HEK293 (cell line): ENCODE measurements around the gene MPDU1.

Experiments
- CTCF ChIA-PET: fragments of 350-600 bp; formaldehyde crosslinking; extraction: SDS; loops from one replicate; lab custom pipeline; 2021; ENCODE audit warnings: antibody characterized with exemption; lab: Yijun Ruan, JAX
- POLR2A ChIA-PET: fragments of 300-600 bp; formaldehyde crosslinking; extraction: SDS; loops from one replicate; lab custom pipeline; 2020; ENCODE audit warnings: antibody characterized with exemption, inconsistent platforms; lab: Yijun Ruan, JAX
- H3K27ac ChIP-seq: fragments of 200-500 bp; sonication (Bioruptor generic); 2 replicates; pipeline ENCODE4 v1.5.1; 2014; ENCODE audit warnings: low read depth, low read length, control low read depth, inconsistent platforms; ENCODE audit errors: extremely low read depth
- H3K36me3 ChIP-seq, 2 experiments: fragments of 200-500 bp in 1 of 2; sonication (Bioruptor generic) in 1 of 2; 1 replicate in 1 of 2; 2 replicates in 1 of 2; pipeline ENCODE4 v1.5.1; 2014 to 2017; ENCODE audit warnings: inconsistent platforms in 2 of 2, low read length in 2 of 2; ENCODE audit not compliant: control insufficient read depth in 2 of 2, insufficient read depth in 1 of 2
- H3K4me1 ChIP-seq: fragments of 200-500 bp; sonication (Bioruptor generic); 2 replicates; pipeline ENCODE4 v1.5.1; 2014; ENCODE audit warnings: mild to moderate bottlenecking, low read length, inconsistent platforms; ENCODE audit not compliant: control insufficient read depth, insufficient read depth
- H3K4me3 ChIP-seq: 2 replicates; pipeline ENCODE4 v1.5.1; 2011; ENCODE audit warnings: low read depth, mild to moderate bottlenecking, control low read depth, low read length, moderate library complexity
- H3K9me3 ChIP-seq: fragments of 200-500 bp; sonication (Bioruptor generic); 2 replicates; pipeline ENCODE4 v1.5.1; 2014; ENCODE audit warnings: low read depth, low read length, inconsistent platforms; ENCODE audit not compliant: control insufficient read depth, insufficient read depth
- EGR2 ChIP-seq: fragments of 450-650 bp; formaldehyde crosslinking; IDR thresholded peaks from 2 replicates; pipeline ENCODE4 v1.5.1; 2016; ENCODE audit warnings: low read depth, missing biosample characterization, missing genetic modification characterization
- GLI2 ChIP-seq: fragments of 450-650 bp; formaldehyde crosslinking; IDR thresholded peaks from 2 replicates; pipeline ENCODE4; 2017; ENCODE audit warnings: missing biosample characterization, missing genetic modification characterization, low read depth, borderline replicate concordance
- IKZF3 ChIP-seq: fragments of 450-650 bp; IDR thresholded peaks from 2 replicates; pipeline ENCODE4 v1.5.0; 2018; ENCODE audit warnings: missing biosample characterization, mild to moderate bottlenecking, missing genetic modification characterization, moderate library complexity
- KLF10 ChIP-seq: fragments of 450-650 bp; IDR thresholded peaks from 2 replicates; pipeline ENCODE4 v1.5.1; 2018; ENCODE audit warnings: missing biosample characterization, mild to moderate bottlenecking, missing genetic modification characterization
- KLF8 ChIP-seq: fragments of 450-650 bp; formaldehyde crosslinking; IDR thresholded peaks from 2 replicates; pipeline ENCODE4 v1.5.1; 2016; ENCODE audit warnings: missing biosample characterization, missing genetic modification characterization
- ZFP69B ChIP-seq: fragments of 450-650 bp; formaldehyde crosslinking; IDR thresholded peaks from 2 replicates; pipeline ENCODE4 v1.5.1; 2016; ENCODE audit warnings: missing biosample characterization, missing genetic modification characterization
- ZNF335 ChIP-seq: fragments of 450-650 bp; formaldehyde crosslinking; conservative IDR thresholded peaks from 2 replicates; pipeline ENCODE4 v1.5.1; 2016; ENCODE audit warnings: missing biosample characterization, missing genetic modification characterization
- ZNF488 ChIP-seq: fragments of 450-650 bp; formaldehyde crosslinking; IDR thresholded peaks from 2 replicates; pipeline ENCODE4 v1.5.1; 2016; ENCODE audit warnings: missing biosample characterization, missing genetic modification characterization
- ZNF555 ChIP-seq: fragments of 450-650 bp; formaldehyde crosslinking; conservative IDR thresholded peaks from 2 replicates; pipeline ENCODE4 v1.5.1; 2017; ENCODE audit warnings: missing biosample characterization, mild to moderate bottlenecking, missing genetic modification characterization, inconsistent platforms
- ZNF596 ChIP-seq: fragments of 450-650 bp; IDR thresholded peaks from 2 replicates; pipeline ENCODE4 v1.5.0; 2018; ENCODE audit warnings: missing biosample characterization, mild to moderate bottlenecking, missing genetic modification characterization, moderate library complexity
- ZNF600 ChIP-seq: fragments of 450-650 bp; formaldehyde crosslinking; IDR thresholded peaks from 2 replicates; pipeline ENCODE4 v1.5.1; 2016; ENCODE audit warnings: missing biosample characterization, missing genetic modification characterization
- ZNF610 ChIP-seq: fragments of 450-650 bp; formaldehyde crosslinking; IDR thresholded peaks from 2 replicates; pipeline ENCODE4 v1.5.1; 2016; ENCODE audit warnings: missing biosample characterization, missing genetic modification characterization, borderline replicate concordance
- ZNF629 ChIP-seq: fragments of 450-650 bp; formaldehyde crosslinking; IDR thresholded peaks from 2 replicates; pipeline ENCODE4 v1.5.1; 2017; ENCODE audit warnings: missing biosample characterization, missing genetic modification characterization
- TF ChIP-seq, protein P1 (sequence below): fragments of 450-650 bp; formaldehyde crosslinking; IDR thresholded peaks from 2 replicates; pipeline ENCODE4 v1.5.1; 2017; ENCODE audit warnings: missing biosample characterization, missing genetic modification characterization
- TF ChIP-seq, protein P2 (sequence below): fragments of 450-650 bp; formaldehyde crosslinking; IDR thresholded peaks from 2 replicates; pipeline ENCODE4 v1.5.1; 2016; ENCODE audit warnings: missing biosample characterization, missing genetic modification characterization, low read depth
- TF ChIP-seq, protein P3 (sequence below): fragments of 450-650 bp; formaldehyde crosslinking; IDR thresholded peaks from 2 replicates; pipeline ENCODE4 v1.5.1; 2016; ENCODE audit warnings: missing biosample characterization, missing genetic modification characterization
- TF ChIP-seq, protein P4 (sequence below): fragments of 450-650 bp; formaldehyde crosslinking; IDR thresholded peaks from 2 replicates; pipeline ENCODE4; 2016; ENCODE audit warnings: missing biosample characterization, missing genetic modification characterization
- TF ChIP-seq, protein P5 (sequence below): fragments of 450-650 bp; formaldehyde crosslinking; IDR thresholded peaks from 2 replicates; pipeline ENCODE4 v1.5.1; 2016; ENCODE audit warnings: missing biosample characterization, missing genetic modification characterization

MPDU1 gene

GRCh38 chr17:7577327-7578199, 6.1 kb upstream of the MPDU1 start:
- peak overlapping the region; percentile 7 for H3K27ac ChIP-seq
- H3K4me1 ChIP-seq = peaks cover 3% of the 10 kb centered on the region; the same call in 1 of the 2 replicates
- TF ChIP-seq ZFP69B (0 out of 2 replicates have a peak, but pooled peaks have one; percentile 27), GLI2 (tag by site-specific recombination) (no peak), ZNF610 (tag by site-specific recombination) (no peak), ZNF596 (tag by site-specific recombination) (0 out of 2 replicates have a peak, but pooled peaks have one; percentile 2), ZNF629 (tag by site-specific recombination) (0 out of 2 replicates have a peak, but pooled peaks have one; percentile 45), ZNF555 (tag by site-specific recombination) (no peak), EGR2 (tag by site-specific recombination) (no peak), ZNF488 (tag by site-specific recombination) (no peak), KLF8 (tag by site-specific recombination) (0 out of 2 replicates have a peak, but pooled peaks have one; percentile 7), ZNF600 (tag by site-specific recombination) (peak; percentile 97), IKZF3 (tag by site-specific recombination) (peak; percentile 79), ZNF335 (tag by site-specific recombination) (0 out of 2 replicates have a peak, but pooled peaks have one; percentile 37), KLF10 (tag by site-specific recombination) (no peak)
- TF ChIP-seq, protein P1, sequence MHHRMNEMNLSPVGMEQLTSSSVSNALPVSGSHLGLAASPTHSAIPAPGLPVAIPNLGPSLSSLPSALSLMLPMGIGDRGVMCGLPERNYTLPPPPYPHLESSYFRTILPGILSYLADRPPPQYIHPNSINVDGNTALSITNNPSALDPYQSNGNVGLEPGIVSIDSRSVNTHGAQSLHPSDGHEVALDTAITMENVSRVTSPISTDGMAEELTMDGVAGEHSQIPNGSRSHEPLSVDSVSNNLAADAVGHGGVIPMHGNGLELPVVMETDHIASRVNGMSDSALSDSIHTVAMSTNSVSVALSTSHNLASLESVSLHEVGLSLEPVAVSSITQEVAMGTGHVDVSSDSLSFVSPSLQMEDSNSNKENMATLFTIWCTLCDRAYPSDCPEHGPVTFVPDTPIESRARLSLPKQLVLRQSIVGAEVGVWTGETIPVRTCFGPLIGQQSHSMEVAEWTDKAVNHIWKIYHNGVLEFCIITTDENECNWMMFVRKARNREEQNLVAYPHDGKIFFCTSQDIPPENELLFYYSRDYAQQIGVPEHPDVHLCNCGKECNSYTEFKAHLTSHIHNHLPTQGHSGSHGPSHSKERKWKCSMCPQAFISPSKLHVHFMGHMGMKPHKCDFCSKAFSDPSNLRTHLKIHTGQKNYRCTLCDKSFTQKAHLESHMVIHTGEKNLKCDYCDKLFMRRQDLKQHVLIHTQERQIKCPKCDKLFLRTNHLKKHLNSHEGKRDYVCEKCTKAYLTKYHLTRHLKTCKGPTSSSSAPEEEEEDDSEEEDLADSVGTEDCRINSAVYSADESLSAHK (tag by site-specific recombination) = no peak
- TF ChIP-seq, protein P2, sequence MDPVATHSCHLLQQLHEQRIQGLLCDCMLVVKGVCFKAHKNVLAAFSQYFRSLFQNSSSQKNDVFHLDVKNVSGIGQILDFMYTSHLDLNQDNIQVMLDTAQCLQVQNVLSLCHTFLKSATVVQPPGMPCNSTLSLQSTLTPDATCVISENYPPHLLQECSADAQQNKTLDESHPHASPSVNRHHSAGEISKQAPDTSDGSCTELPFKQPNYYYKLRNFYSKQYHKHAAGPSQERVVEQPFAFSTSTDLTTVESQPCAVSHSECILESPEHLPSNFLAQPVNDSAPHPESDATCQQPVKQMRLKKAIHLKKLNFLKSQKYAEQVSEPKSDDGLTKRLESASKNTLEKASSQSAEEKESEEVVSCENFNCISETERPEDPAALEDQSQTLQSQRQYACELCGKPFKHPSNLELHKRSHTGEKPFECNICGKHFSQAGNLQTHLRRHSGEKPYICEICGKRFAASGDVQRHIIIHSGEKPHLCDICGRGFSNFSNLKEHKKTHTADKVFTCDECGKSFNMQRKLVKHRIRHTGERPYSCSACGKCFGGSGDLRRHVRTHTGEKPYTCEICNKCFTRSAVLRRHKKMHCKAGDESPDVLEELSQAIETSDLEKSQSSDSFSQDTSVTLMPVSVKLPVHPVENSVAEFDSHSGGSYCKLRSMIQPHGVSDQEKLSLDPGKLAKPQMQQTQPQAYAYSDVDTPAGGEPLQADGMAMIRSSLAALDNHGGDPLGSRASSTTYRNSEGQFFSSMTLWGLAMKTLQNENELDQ (tag by site-specific recombination) = no peak
- TF ChIP-seq, protein P3, sequence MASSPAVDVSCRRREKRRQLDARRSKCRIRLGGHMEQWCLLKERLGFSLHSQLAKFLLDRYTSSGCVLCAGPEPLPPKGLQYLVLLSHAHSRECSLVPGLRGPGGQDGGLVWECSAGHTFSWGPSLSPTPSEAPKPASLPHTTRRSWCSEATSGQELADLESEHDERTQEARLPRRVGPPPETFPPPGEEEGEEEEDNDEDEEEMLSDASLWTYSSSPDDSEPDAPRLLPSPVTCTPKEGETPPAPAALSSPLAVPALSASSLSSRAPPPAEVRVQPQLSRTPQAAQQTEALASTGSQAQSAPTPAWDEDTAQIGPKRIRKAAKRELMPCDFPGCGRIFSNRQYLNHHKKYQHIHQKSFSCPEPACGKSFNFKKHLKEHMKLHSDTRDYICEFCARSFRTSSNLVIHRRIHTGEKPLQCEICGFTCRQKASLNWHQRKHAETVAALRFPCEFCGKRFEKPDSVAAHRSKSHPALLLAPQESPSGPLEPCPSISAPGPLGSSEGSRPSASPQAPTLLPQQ (tag by site-specific recombination) = peak; percentile 60
- TF ChIP-seq, protein P4, sequence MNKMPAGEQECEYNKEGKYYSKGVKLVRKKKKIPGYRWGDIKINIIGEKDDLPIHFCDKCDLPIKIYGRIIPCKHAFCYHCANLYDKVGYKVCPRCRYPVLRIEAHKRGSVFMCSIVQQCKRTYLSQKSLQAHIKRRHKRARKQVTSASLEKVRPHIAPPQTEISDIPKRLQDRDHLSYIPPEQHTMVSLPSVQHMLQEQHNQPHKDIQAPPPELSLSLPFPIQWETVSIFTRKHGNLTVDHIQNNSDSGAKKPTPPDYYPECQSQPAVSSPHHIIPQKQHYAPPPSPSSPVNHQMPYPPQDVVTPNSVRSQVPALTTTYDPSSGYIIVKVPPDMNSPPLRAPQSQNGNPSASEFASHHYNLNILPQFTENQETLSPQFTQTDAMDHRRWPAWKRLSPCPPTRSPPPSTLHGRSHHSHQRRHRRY = no peak
- TF ChIP-seq, protein P5, sequence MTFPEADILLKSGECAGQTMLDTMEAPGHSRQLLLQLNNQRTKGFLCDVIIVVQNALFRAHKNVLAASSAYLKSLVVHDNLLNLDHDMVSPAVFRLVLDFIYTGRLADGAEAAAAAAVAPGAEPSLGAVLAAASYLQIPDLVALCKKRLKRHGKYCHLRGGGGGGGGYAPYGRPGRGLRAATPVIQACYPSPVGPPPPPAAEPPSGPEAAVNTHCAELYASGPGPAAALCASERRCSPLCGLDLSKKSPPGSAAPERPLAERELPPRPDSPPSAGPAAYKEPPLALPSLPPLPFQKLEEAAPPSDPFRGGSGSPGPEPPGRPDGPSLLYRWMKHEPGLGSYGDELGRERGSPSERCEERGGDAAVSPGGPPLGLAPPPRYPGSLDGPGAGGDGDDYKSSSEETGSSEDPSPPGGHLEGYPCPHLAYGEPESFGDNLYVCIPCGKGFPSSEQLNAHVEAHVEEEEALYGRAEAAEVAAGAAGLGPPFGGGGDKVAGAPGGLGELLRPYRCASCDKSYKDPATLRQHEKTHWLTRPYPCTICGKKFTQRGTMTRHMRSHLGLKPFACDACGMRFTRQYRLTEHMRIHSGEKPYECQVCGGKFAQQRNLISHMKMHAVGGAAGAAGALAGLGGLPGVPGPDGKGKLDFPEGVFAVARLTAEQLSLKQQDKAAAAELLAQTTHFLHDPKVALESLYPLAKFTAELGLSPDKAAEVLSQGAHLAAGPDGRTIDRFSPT (tag by site-specific recombination) = peak; percentile 20; the same call in 1 of the 2 replicates
- H3K36me3 ChIP-seq = peaks cover 39 to 86% of the 10 kb centered on the region in 2 experiments
- POLR2A ChIA-PET = interaction anchor here (2.7 to 3.7 kb wide), 2 partner anchors 50 to 109 kb away, joined by 9 to 50 read pairs; partner anchors contain the start of genes SAT2, TP53 and WRAP53
- CTCF ChIA-PET = interaction anchor here (0.9 to 1.1 kb wide), 3 partner anchors 10 to 110 kb away, joined by 3 to 5 read pairs (median 3); partner anchors contain the start of gene TP53
- no peaks in the 10 kb centered on the region for H3K9me3 ChIP-seq
- H3K4me3 ChIP-seq = no peak overlapping the region
